ENCODE data around the gene GOSR1. TPM values are rescaled to one million over a fixed set of nuclear protein-coding genes. Genes with fewer than 3 reads are reported as not detected.
"Not testable (repeated sequence)": the region's sequence is repeated elsewhere in the genome, so short reads cannot be mapped to it uniquely, and the experiment has no call there.

Gene GOSR1
- total RNA-seq, 1 donor from 2014 or later, result 15.0 TPM

GRCh38 chr17:30563131-30563904 lies 86.1 kb downstream of the GOSR1 start:
- peak in 1 of 2 donors; percentile 5 for DNase-seq (ENCODE audit: extremely low spot score in 2 of 2)
- intact Hi-C loops (cut with DNase I), result not testable (repeated sequence)

DNA sequence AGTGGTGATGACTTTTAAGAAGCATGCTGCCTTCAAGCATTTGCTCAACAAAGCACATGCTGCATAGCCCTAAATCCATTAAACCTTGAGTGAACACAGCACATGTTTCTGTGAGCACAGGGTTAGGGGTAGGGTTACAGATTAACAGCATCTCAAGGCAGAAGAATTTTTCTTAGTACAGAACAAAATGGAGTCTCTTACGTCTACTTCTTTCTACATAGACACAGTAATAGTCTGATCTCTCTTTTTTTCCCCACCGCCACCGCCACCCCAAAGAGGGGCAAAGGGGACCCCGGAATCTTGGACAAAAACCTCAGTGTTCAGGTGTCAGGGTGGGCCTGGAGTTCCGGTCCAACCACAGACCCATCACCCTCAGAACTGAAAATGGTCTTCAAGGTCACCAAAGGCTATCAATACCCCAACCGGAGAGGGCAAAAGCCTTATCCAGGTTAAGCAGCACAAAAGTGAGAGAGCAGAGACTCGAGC lies 86.7 kb downstream of the GOSR1 start:
- intact Hi-C loops (cut with DNase I); H3K36me3 ChIP-seq; H3K9me3 ChIP-seq; H3K4me1 ChIP-seq; H3K27ac ChIP-seq; H3K4me3 ChIP-seq; H3K27me3 ChIP-seq: not testable (repeated sequence)
- DNase-seq (ENCODE audit: extremely low spot score in 2 of 2), result peak in 1 of 2 donors; percentile 0

More at GRCh38 chr17:30563131-30563904, 86.1 kb downstream of the GOSR1 start:
- not testable (repeated sequence) for H3K27me3 ChIP-seq, H3K9me3 ChIP-seq, H3K4me1 ChIP-seq, H3K4me3 ChIP-seq, H3K27ac ChIP-seq, H3K36me3 ChIP-seq

GRCh38 chr17:30564422-30565072 lies 87.3 kb downstream of the GOSR1 start:
- H3K27me3 ChIP-seq; H3K27ac ChIP-seq; intact Hi-C loops (cut with DNase I); H3K4me3 ChIP-seq; DNase-seq (ENCODE audit: extremely low spot score in 2 of 2); H3K36me3 ChIP-seq; H3K9me3 ChIP-seq; H3K4me1 ChIP-seq: not testable (repeated sequence)

GRCh38 chr17:30565073-30565935 lies 88.1 kb downstream of the GOSR1 start:
- no peak for DNase-seq (ENCODE audit: extremely low spot score in 2 of 2)
- no peaks in the 10 kb centered on the region for H3K4me1 ChIP-seq
- H3K4me3 ChIP-seq, result no peak overlapping the region
- TF ChIP-seq CTCF (IDR thresholded peaks at IDR 0.05), result no peak
- TF ChIP-seq POLR2AphosphoS5 (IDR thresholded peaks at IDR 0.05; ENCODE audit: insufficient read depth in 1 of 2, low read depth in 1 of 2), result no peak
- TF ChIP-seq POLR2A (IDR thresholded peaks at IDR 0.05), result no peak
- no peaks in the 10 kb centered on the region for H3K9me3 ChIP-seq
- H3K27me3 ChIP-seq, result no peaks in the 10 kb centered on the region
- intact Hi-C loops (cut with DNase I), result no loop called here
- H3K36me3 ChIP-seq, result no peaks in the 10 kb centered on the region
- no peak overlapping the region for H3K27ac ChIP-seq

DNA sequence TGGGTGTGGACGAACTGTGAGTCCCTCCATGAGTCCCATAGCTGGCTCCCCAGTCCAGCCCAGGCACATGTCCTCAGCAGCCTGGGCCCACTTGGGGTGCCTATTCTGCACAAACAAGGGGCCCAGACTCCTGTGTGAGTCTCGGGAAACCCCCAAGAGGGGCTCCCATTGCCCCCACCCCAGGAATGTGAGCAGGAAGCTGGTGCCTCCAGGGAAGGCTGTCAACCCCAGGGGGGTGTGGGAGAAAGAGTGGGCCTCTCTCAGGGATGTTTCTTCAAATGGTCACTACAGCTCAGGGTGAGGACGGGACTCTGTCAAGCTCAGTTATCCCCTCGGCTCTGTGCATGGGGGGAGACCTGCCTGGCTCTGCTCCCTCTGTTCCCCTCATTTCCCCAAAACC lies 88.9 kb downstream of the GOSR1 start:
- intact Hi-C loops (cut with DNase I); H3K27ac ChIP-seq; H3K4me3 ChIP-seq; H3K9me3 ChIP-seq; H3K36me3 ChIP-seq; H3K27me3 ChIP-seq; H3K4me1 ChIP-seq; DNase-seq (ENCODE audit: extremely low spot score in 2 of 2): not testable (repeated sequence)

DNA sequence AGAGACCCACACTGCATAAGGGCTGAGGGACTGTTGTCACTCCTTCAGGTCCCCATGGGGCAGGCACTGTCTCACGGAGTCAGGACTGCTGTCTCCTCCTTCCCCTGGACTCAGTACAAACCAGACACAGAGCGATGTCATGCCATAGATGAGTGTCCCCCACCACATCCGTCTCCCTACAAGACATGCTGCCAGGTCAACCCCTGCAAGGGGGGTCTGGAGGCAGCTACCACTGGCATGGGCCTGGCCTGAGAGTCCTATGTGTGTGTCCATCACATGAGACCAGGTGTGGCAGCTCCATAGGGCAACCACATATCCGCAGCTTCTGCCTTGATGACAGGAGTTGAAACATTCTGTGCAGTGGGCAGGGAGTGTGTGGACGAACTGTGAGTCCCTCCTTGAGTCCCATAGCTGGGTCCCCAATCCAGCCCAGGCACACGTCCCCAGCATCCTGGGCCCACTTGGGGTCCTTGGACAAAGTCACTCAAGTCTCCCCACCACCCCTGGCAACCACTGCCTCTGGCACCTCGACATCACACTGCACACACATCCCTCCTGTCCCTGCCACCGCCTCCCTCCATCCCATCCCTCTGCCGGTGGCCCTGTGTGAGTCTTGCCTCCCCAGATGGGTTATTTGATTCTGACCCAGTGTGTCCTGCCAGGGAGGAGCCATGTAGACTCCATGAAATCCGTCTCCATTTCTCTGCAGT lies 89.5 kb downstream of the GOSR1 start:
- not testable (repeated sequence) for H3K9me3 ChIP-seq; H3K27ac ChIP-seq; DNase-seq (ENCODE audit: extremely low spot score in 2 of 2)

GRCh38 chr17:30567231-30568116 lies 90.3 kb downstream of the GOSR1 start:
- H3K27ac ChIP-seq, result no peak overlapping the region
- no peaks in the 10 kb centered on the region for H3K27me3 ChIP-seq
- intact Hi-C loops (cut with DNase I), result no loop called here
- no peak overlapping the region for H3K4me3 ChIP-seq
- H3K36me3 ChIP-seq, result no peaks in the 10 kb centered on the region
- TF ChIP-seq CTCF (IDR thresholded peaks at IDR 0.05) (no peak), POLR2A (IDR thresholded peaks at IDR 0.05) (no peak), POLR2AphosphoS5 (IDR thresholded peaks at IDR 0.05; ENCODE audit: insufficient read depth in 1 of 2, low read depth in 1 of 2) (no peak)
- no peaks in the 10 kb centered on the region for H3K9me3 ChIP-seq
- H3K4me1 ChIP-seq, result no peaks in the 10 kb centered on the region
- DNase-seq (ENCODE audit: extremely low spot score in 2 of 2), result no peak

More for the DNA sequence above, 89.5 kb downstream of the GOSR1 start:
- intact Hi-C loops (cut with DNase I); H3K4me1 ChIP-seq; H3K36me3 ChIP-seq; H3K27me3 ChIP-seq; H3K4me3 ChIP-seq: not testable (repeated sequence)

All from vagina (tissue), 2 donors.